A549 (cell line): ENCODE data around the gene ANKFY1.

Source experiments
- E2F6 ChIP-seq: IDR thresholded peaks from 2 replicates; pipeline ENCODE4 v1.6.1; 2012; ENCODE audit warnings: low read depth, borderline replicate concordance
- EP300 ChIP-seq, 2 experiments: fragments of >200 bp; sonication (Bioruptor Twin); formaldehyde crosslinking; IDR thresholded peaks; 2 replicates in 1 of 2; 3 replicates in 1 of 2; pipeline ENCODE4 v1.6.1; 2016 to 2017
- MYC ChIP-seq: IDR thresholded peaks from 2 replicates; pipeline ENCODE4 v1.6.1; 2012; ENCODE audit warnings: mild to moderate bottlenecking, inconsistent platforms, low read length, improper control_type of control experiment, borderline replicate concordance
- POLR2A ChIP-seq: IDR thresholded peaks from 2 replicates; pipeline ENCODE4 v1.6.1; 2012; ENCODE audit warnings: mild to moderate bottlenecking, low read length
- TF ChIP-seq, protein P1 (sequence below): fragments of >200 bp; sonication (Bioruptor Twin); formaldehyde crosslinking; IDR thresholded peaks from 3 replicates; pipeline ENCODE4 v1.5.1; 2016

GRCh38 chr17:4144422-4144747, 119.4 kb downstream of the ANKFY1 start:
- TF ChIP-seq, protein P1, sequence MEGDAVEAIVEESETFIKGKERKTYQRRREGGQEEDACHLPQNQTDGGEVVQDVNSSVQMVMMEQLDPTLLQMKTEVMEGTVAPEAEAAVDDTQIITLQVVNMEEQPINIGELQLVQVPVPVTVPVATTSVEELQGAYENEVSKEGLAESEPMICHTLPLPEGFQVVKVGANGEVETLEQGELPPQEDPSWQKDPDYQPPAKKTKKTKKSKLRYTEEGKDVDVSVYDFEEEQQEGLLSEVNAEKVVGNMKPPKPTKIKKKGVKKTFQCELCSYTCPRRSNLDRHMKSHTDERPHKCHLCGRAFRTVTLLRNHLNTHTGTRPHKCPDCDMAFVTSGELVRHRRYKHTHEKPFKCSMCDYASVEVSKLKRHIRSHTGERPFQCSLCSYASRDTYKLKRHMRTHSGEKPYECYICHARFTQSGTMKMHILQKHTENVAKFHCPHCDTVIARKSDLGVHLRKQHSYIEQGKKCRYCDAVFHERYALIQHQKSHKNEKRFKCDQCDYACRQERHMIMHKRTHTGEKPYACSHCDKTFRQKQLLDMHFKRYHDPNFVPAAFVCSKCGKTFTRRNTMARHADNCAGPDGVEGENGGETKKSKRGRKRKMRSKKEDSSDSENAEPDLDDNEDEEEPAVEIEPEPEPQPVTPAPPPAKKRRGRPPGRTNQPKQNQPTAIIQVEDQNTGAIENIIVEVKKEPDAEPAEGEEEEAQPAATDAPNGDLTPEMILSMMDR = no peak
- no peak for TF ChIP-seq POLR2A
- no peak for TF ChIP-seq EP300 (IDR thresholded peaks at IDR 0.05)
- no peak for TF ChIP-seq MYC
- no peak for TF ChIP-seq E2F6
